Measurements from ENCODE around the gene UBE4B.
"Not testable (repeated sequence)": the region's sequence is repeated elsewhere in the genome, so short reads cannot be mapped to it uniquely, and the experiment has no call there.

Gene UBE4B

GRCh38 chr1:10068605-10069294 lies 36.0 kb downstream of the UBE4B start:
- TF ChIP-seq CTCF (conservative IDR thresholded peaks at IDR 0.05; ENCODE audit: control insufficient read depth, insufficient read depth, low read depth, low read length): no peak
- peak; percentile 39 for DNase-seq (ENCODE audit: low read depth)
- no peak overlapping the region for H3K4me3 ChIP-seq (ENCODE audit: control insufficient read depth, low read depth, low read length)

- no peak overlapping the region for H3K4me3 ChIP-seq (ENCODE audit: control insufficient read depth, low read depth, low read length)
- DNase-seq (ENCODE audit: low read depth): no peak
Measured at GRCh38 chr1:10070206-10070605, 37.4 kb downstream of the UBE4B start.

GRCh38 chr1:10071640-10072039 lies 38.9 kb downstream of the UBE4B start:
- no peak for TF ChIP-seq CTCF (conservative IDR thresholded peaks at IDR 0.05; ENCODE audit: control insufficient read depth, insufficient read depth, low read depth, low read length)
- no peak overlapping the region for H3K4me3 ChIP-seq (ENCODE audit: control insufficient read depth, low read depth, low read length)
- no peak for DNase-seq (ENCODE audit: low read depth)

More at GRCh38 chr1:10070206-10070605, 37.4 kb downstream of the UBE4B start:
- TF ChIP-seq CTCF (conservative IDR thresholded peaks at IDR 0.05; ENCODE audit: control insufficient read depth, insufficient read depth, low read depth, low read length): no peak

GRCh38 chr1:10073371-10073770 lies 40.6 kb downstream of the UBE4B start:
- not testable (repeated sequence) for H3K4me3 ChIP-seq (ENCODE audit: control insufficient read depth, low read depth, low read length); DNase-seq (ENCODE audit: low read depth)

GRCh38 chr1:10074059-10074851 lies 41.5 kb downstream of the UBE4B start:
- no peak overlapping the region for H3K4me3 ChIP-seq (ENCODE audit: control insufficient read depth, low read depth, low read length)
- DNase-seq (ENCODE audit: low read depth): peak; percentile 97
- no peak for TF ChIP-seq CTCF (conservative IDR thresholded peaks at IDR 0.05; ENCODE audit: control insufficient read depth, insufficient read depth, low read depth, low read length)

GRCh38 chr1:10074852-10075730 lies 42.3 kb downstream of the UBE4B start:
- DNase-seq (ENCODE audit: low read depth): no peak
- no peak overlapping the region for H3K4me3 ChIP-seq (ENCODE audit: control insufficient read depth, low read depth, low read length)
- TF ChIP-seq CTCF (conservative IDR thresholded peaks at IDR 0.05; ENCODE audit: control insufficient read depth, insufficient read depth, low read depth, low read length): no peak
